H1 (cell line): Measurements from ENCODE around the gene DIS3. TPM values are rescaled to one million over a fixed set of nuclear protein-coding genes. Genes with fewer than 3 reads are reported as not detected.
A peak's percentile ranks its signal among the peaks of the same experiment; 100 is the strongest.

Experiments used
- ATF3 ChIP-seq: IDR thresholded peaks from 2 replicates; pipeline ENCODE4 v1.6.1; 2011; ENCODE audit warnings: low read depth, mild to moderate bottlenecking, low read length; ENCODE audit not compliant: insufficient read depth
- CEBPB ChIP-seq: IDR thresholded peaks from 2 replicates; pipeline ENCODE4 v1.6.1; 2012; ENCODE audit warnings: low read depth, low read length
- GTF2F1 ChIP-seq: IDR thresholded peaks from 2 replicates; pipeline ENCODE4 v1.6.1; 2012; ENCODE audit warnings: low read depth, low read length, improper control_type of control experiment, borderline replicate concordance
- HDAC6 ChIP-seq: IDR thresholded peaks from one replicate; pipeline ENCODE4 v1.7.1; 2012; ENCODE audit warnings: low read depth, mild to moderate bottlenecking, inconsistent platforms, low read length, moderate library complexity
- POLR2A ChIP-seq, 2 experiments: IDR thresholded peaks; 1 replicate in 1 of 2; 2 replicates in 1 of 2; pipeline ENCODE4 v1.6.1; 2011; ENCODE audit warnings: low read depth in 2 of 2, low read length in 2 of 2, mild to moderate bottlenecking in 2 of 2; ENCODE audit errors: control extremely low read depth in 1 of 2
- POU5F1 ChIP-seq: IDR thresholded peaks from 2 replicates; pipeline ENCODE4 v1.6.1; 2011; ENCODE audit warnings: low read depth, mild to moderate bottlenecking, low read length, moderate library complexity
- RAD21 ChIP-seq, 2 experiments: IDR thresholded peaks in 1 of 2; conservative IDR thresholded peaks in 1 of 2; 2 replicates each; pipeline ENCODE4 v1.6.1; 2011; ENCODE audit warnings: low read depth in 2 of 2, low read length in 2 of 2, improper control_type of control experiment in 1 of 2, inconsistent platforms in 1 of 2, mild to moderate bottlenecking in 1 of 2, moderate library complexity in 1 of 2
- RFX5 ChIP-seq: IDR thresholded peaks from 2 replicates; pipeline ENCODE4 v1.6.1; 2011; ENCODE audit warnings: low read depth, low read length, improper control_type of control experiment, borderline replicate concordance
- SAP30 ChIP-seq: fragments of 300-600 bp; sonication (generic); IDR thresholded peaks from 2 replicates; pipeline ENCODE4 v1.7.1; 2012; ENCODE audit warnings: low read length, moderate library complexity, mild to moderate bottlenecking, inconsistent platforms; ENCODE audit not compliant: insufficient read depth, insufficient replicate concordance
- SP4 ChIP-seq: IDR thresholded peaks from 2 replicates; pipeline ENCODE4 v1.6.1; 2012; ENCODE audit warnings: low read length, inconsistent platforms
- TCF12 ChIP-seq: IDR thresholded peaks from 2 replicates; pipeline ENCODE4 v1.6.1; 2011; ENCODE audit warnings: low read depth, mild to moderate bottlenecking, low read length
- polyA plus RNA-seq, 7 experiments: library from polyadenylated mRNA; depleted of rRNA in 3 of 7; stranded (reverse) in 5 of 7; unstranded in 2 of 7; fragments of >200 nt in 5 of 7; fragments of 200-250 nt in 2 of 7; gene quantifications; 1 replicate in 5 of 7; 2 replicates in 1 of 7; 4 replicates in 1 of 7; pipeline versions ENCODE4 v1.2.1 to v1.2.3, GENCODE V29; 2011 to 2013; ENCODE audit warnings: missing spikeins in 2 of 7, mixed read lengths in 2 of 7
- total RNA-seq: library from RNA; stranded (reverse); fragmentation: NEBNext Ultra II Directional; extraction: Animal tissue kit (Norgen Biotek cat#: 25700); gene quantifications from 2 replicates; pipeline ENCODE4 v1.2.1, GENCODE V29; 2021

DIS3 gene
- total and polyA plus RNA-seq, 2 of the 8 experiments (the other 6 are each of a cell fraction or from before 2014, with no cell fraction given): 10.8 to 39.9 TPM

- TF ChIP-seq ATF3: no peak
- peak in 1 of 2 experiments; percentile 86; a peak in 2 of 3 replicates for TF ChIP-seq POLR2A (IDR thresholded peaks at IDR 0.05; ENCODE audit: control extremely low read depth in 1 of 2, low read depth in 2 of 2, low read length in 2 of 2)
- TF ChIP-seq SP4: no peak
- TF ChIP-seq GTF2F1: no peak
- peak; percentile 85 for TF ChIP-seq SAP30
- TF ChIP-seq RFX5: no peak; the same call in 1 of the 2 replicates
- TF ChIP-seq TCF12: no peak
- no peak for TF ChIP-seq HDAC6
- no peak for TF ChIP-seq POU5F1
- no peak for TF ChIP-seq CEBPB
- no peak for TF ChIP-seq RAD21 (IDR thresholded peaks at IDR 0.05 in 1 of 2, conservative IDR thresholded peaks at IDR 0.05 in 1 of 2; ENCODE audit: low read depth in 2 of 2, low read length in 2 of 2)
Observed at GRCh38 chr13:72781451-72782439, at the start of gene DIS3, which contains the start of gene PIBF1 (continued).
